ENCODE measurements around the gene PEX14. TPM values are rescaled to one million over a fixed set of nuclear protein-coding genes. Genes with fewer than 3 reads are reported as not detected.

PEX14 gene
- total RNA-seq, 4 donors from 2014 or later = 14.6 to 19.0 (median 17.6) TPM

- Histone ChIP-seq H3K27me3 (no peaks in the 10 kb centered on the region), H3K36me3 (peaks cover 36% of the 10 kb centered on the region), H3K27ac (peak overlapping the region; percentile 31), H3K4me1 (peaks cover 51% of the 10 kb centered on the region), H3K9me3 (no peaks in the 10 kb centered on the region), H3K4me3 (no peak overlapping the region)
- TF ChIP-seq CTCF (IDR thresholded peaks at IDR 0.05) (no peak), POLR2AphosphoS5 (IDR thresholded peaks at IDR 0.05) (peak in 1 of 3 donors; percentile 62)
- no peak for DNase-seq (ENCODE audit: low spot score in 2 of 2)
- 59% methylated on average over 8 of the region's 12 CpGs for WGBS
These were observed 171.7 kb downstream of the PEX14 start for GRCh38 chr1:10646347-10646861.

- WGBS = 65% methylated on average over 15 of the region's 38 CpGs
- Histone ChIP-seq H3K9me3 (no peaks in the 10 kb centered on the region), H3K4me3 (no peak overlapping the region), H3K27me3 (no peaks in the 10 kb centered on the region), H3K4me1 (peaks cover 46% of the 10 kb centered on the region), H3K36me3 (peaks cover 39% of the 10 kb centered on the region), H3K27ac (peak overlapping the region; percentile 31)
- no peak for TF ChIP-seq EP300 (IDR thresholded peaks at IDR 0.05)
- TF ChIP-seq CTCF (IDR thresholded peaks at IDR 0.05) = no peak
- no peak for TF ChIP-seq POLR2A (IDR thresholded peaks at IDR 0.05)
- no peak for TF ChIP-seq POLR2AphosphoS5 (IDR thresholded peaks at IDR 0.05)
- no peak for DNase-seq (ENCODE audit: low spot score in 2 of 2)
These were observed 172.8 kb downstream of the PEX14 start for GRCh38 chr1:10647414-10648170.

- WGBS = 56% methylated on average over 16 of the region's 32 CpGs
- Histone ChIP-seq H3K36me3 (peaks cover 46% of the 10 kb centered on the region), H3K27ac (no peak overlapping the region), H3K9me3 (no peaks in the 10 kb centered on the region), H3K4me3 (no peak overlapping the region), H3K27me3 (no peaks in the 10 kb centered on the region), H3K4me1 (peaks cover 40% of the 10 kb centered on the region)
- no peak for DNase-seq (ENCODE audit: low spot score in 2 of 2)
- no peak for TF ChIP-seq EP300 (IDR thresholded peaks at IDR 0.05)
- no peak for TF ChIP-seq CTCF (IDR thresholded peaks at IDR 0.05)
These were observed 174.2 kb downstream of the PEX14 start for GRCh38 chr1:10648689-10649516.

- peaks cover 33% of the 10 kb centered on the region for H3K4me1 ChIP-seq
- no peak overlapping the region for H3K27ac ChIP-seq
- TF ChIP-seq EP300 (IDR thresholded peaks at IDR 0.05) (no peak), POLR2AphosphoS5 (IDR thresholded peaks at IDR 0.05) (no peak), POLR2A (IDR thresholded peaks at IDR 0.05) (no peak), CTCF (IDR thresholded peaks at IDR 0.05) (no peak)
- no peak overlapping the region for H3K4me3 ChIP-seq
- no peak for DNase-seq (ENCODE audit: low spot score in 2 of 2)
- H3K36me3 ChIP-seq = peaks cover 53% of the 10 kb centered on the region
- no peaks in the 10 kb centered on the region for H3K27me3 ChIP-seq
- no peaks in the 10 kb centered on the region for H3K9me3 ChIP-seq
- 77% methylated on average over 28 of the region's 30 CpGs for WGBS
These were observed 174.9 kb downstream of the PEX14 start for GRCh38 chr1:10649517-10650201.
